A549 (cell line): ENCODE results near the gene PSME3IP1. TPM values are rescaled to one million over a fixed set of nuclear protein-coding genes. Genes with fewer than 3 reads are reported as not detected.

Experiments used
- ATAC-seq, 2 experiments: fragments of 200-7000 bp in 1 of 2; fragments of >200 bp in 1 of 2; cut with Nextera tagmentation in 1 of 2; cut with Tn5 transposase in 1 of 2; 3 replicates each; pipeline versions ENCODE4 v1.8.0 to v1.9.1; 2018 to 2020; ENCODE audit warnings: mild to moderate bottlenecking in 1 of 2, moderate library complexity in 1 of 2
- CTCF ChIA-PET: fragments of 300-600 bp; sonication (Branson Sonifier 250); formaldehyde crosslinking; extraction: SDS; loops from one replicate; lab custom pipeline; 2021; ENCODE audit warnings: antibody characterized with exemption, inconsistent platforms; lab: Yijun Ruan, JAX
- POLR2A ChIA-PET: fragments of 350-600 bp; formaldehyde crosslinking; extraction: SDS; loops from one replicate; lab custom pipeline; 2021; ENCODE audit warnings: antibody characterized with exemption, inconsistent platforms; lab: Yijun Ruan, JAX
- DNase-seq, 2 experiments: peaks; one replicate each; pipeline versions ENCODE4 v3.0.0 to v3.0.0-alpha.2; 2011 to 2016; ENCODE audit warnings: low read depth in 1 of 2, low spot score in 1 of 2
- FAIRE-seq: peaks from 2 replicates; lab custom pipeline; 2011; peaks lifted over from hg19 to GRCh38; lab: Jason Lieb, UNC
- H3K27ac ChIP-seq, 2 experiments: fragments of >200 bp; sonication (Bioruptor Twin); formaldehyde crosslinking; 3 replicates each; pipeline ENCODE4 v1.5.1; 2016 to 2017
- H3K4me1 ChIP-seq: fragments of >200 bp; sonication (Bioruptor Twin); formaldehyde crosslinking; 3 replicates; pipeline ENCODE4 v1.6.1; 2016
- H3K4me2 ChIP-seq: fragments of >200 bp; sonication (Bioruptor Twin); formaldehyde crosslinking; 3 replicates; pipeline ENCODE4 v1.6.1; 2016
- H3K4me3 ChIP-seq: fragments of >200 bp; sonication (Bioruptor Twin); formaldehyde crosslinking; 3 replicates; pipeline ENCODE4 v1.5.1; 2016
- H3K9me3 ChIP-seq: fragments of >200 bp; sonication (Bioruptor Twin); formaldehyde crosslinking; 3 replicates; pipeline ENCODE4 v1.6.1; 2016
- CBX2 ChIP-seq: fragments of 200-600 bp; sonication (generic); IDR thresholded peaks from 2 replicates; pipeline ENCODE4 v1.6.1; 2016; ENCODE audit warnings: low read depth, mild to moderate bottlenecking, borderline replicate concordance
- CBX8 ChIP-seq: fragments of 200-600 bp; sonication (generic); IDR thresholded peaks from 2 replicates; pipeline ENCODE4 v1.6.1; 2016
- EHF ChIP-seq: fragments of 250-450 bp; sonication (Bioruptor Pico); IDR thresholded peaks from 2 replicates; pipeline ENCODE4 v1.5.0; 2020; ENCODE audit warnings: mild to moderate bottlenecking
- EP300 ChIP-seq, 2 experiments: fragments of >200 bp; sonication (Bioruptor Twin); formaldehyde crosslinking; IDR thresholded peaks; 2 replicates in 1 of 2; 3 replicates in 1 of 2; pipeline ENCODE4 v1.6.1; 2016 to 2017
- ESRRA ChIP-seq: fragments of 150-350 bp; IDR thresholded peaks from 2 replicates; pipeline ENCODE4 v1.6.1; 2014; ENCODE audit warnings: mild to moderate bottlenecking, low read length, borderline replicate concordance
- FOSL2 ChIP-seq, 2 experiments: fragments of 450-650 bp in 1 of 2; fragments of >200 bp in 1 of 2; sonication (Bioruptor Twin) in 1 of 2; formaldehyde crosslinking; IDR thresholded peaks; 2 replicates each; pipeline versions ENCODE4 v1.5.0 to v1.6.1; 2016 to 2020; ENCODE audit warnings: mild to moderate bottlenecking in 1 of 2, moderate library complexity in 1 of 2
- GATA3 ChIP-seq: IDR thresholded peaks from 2 replicates; pipeline ENCODE4 v1.6.1; 2012; ENCODE audit warnings: borderline replicate concordance
- HDAC2 ChIP-seq: fragments of 200-600 bp; sonication (generic); IDR thresholded peaks from 2 replicates; pipeline ENCODE4 v1.6.1; 2016
- HEYL ChIP-seq: fragments of 250-450 bp; sonication (Bioruptor Pico); IDR thresholded peaks from 2 replicates; pipeline ENCODE4 v1.8.0; 2021; ENCODE audit warnings: mild to moderate bottlenecking, moderate library complexity
- HOXB13 ChIP-seq: fragments of 250-450 bp; sonication (Bioruptor Pico); IDR thresholded peaks from 2 replicates; pipeline ENCODE4 v1.5.0; 2020; ENCODE audit warnings: low read depth, mild to moderate bottlenecking, moderate library complexity
- JUN ChIP-seq, 2 experiments: fragments of >200 bp; sonication (Bioruptor Twin); formaldehyde crosslinking; IDR thresholded peaks; 2 replicates in 1 of 2; 3 replicates in 1 of 2; pipeline ENCODE4 v1.6.1; 2016 to 2017
- JUNB ChIP-seq: fragments of >200 bp; sonication (Bioruptor Twin); formaldehyde crosslinking; IDR thresholded peaks from 2 replicates; pipeline ENCODE4 v1.6.1; 2016
- KDM1A ChIP-seq: fragments of 200-600 bp; sonication (generic); IDR thresholded peaks from 2 replicates; pipeline ENCODE4 v1.6.1; 2016; ENCODE audit warnings: low read depth, mild to moderate bottlenecking
- MAFK ChIP-seq: fragments of 450-650 bp; IDR thresholded peaks from 2 replicates; pipeline ENCODE4 v1.6.1; 2014; ENCODE audit not compliant: partially characterized antibody
- MAZ ChIP-seq: fragments of 150-350 bp; IDR thresholded peaks from 2 replicates; pipeline ENCODE4 v1.6.1; 2014; ENCODE audit warnings: antibody characterized with exemption, low read depth, low read length, borderline replicate concordance
- PHF8 ChIP-seq: fragments of 200-600 bp; sonication (generic); IDR thresholded peaks from 2 replicates; pipeline ENCODE4 v1.6.1; 2016; ENCODE audit warnings: low read depth, mild to moderate bottlenecking, antibody characterized with exemption, moderate library complexity, borderline replicate concordance
- POLR2AphosphoS2 ChIP-seq: conservative IDR thresholded peaks from 2 replicates; pipeline ENCODE4 v1.6.1; 2012; ENCODE audit warnings: low read length, improper control_type of control experiment, inconsistent platforms
- RCOR1 ChIP-seq: fragments of 150-350 bp; IDR thresholded peaks from 2 replicates; pipeline ENCODE4 v1.6.1; 2014; ENCODE audit warnings: antibody characterized with exemption, low read length, low read depth
- RFX5 ChIP-seq: fragments of 450-650 bp; IDR thresholded peaks from 2 replicates; pipeline ENCODE4 v1.7.1; 2014; ENCODE audit warnings: antibody characterized with exemption, mild to moderate bottlenecking, moderate library complexity
- SMC3 ChIP-seq: fragments of >200 bp; sonication (Bioruptor Twin); formaldehyde crosslinking; IDR thresholded peaks from 3 replicates; pipeline ENCODE4 v1.6.1; 2018; ENCODE audit warnings: inconsistent platforms
- ZFP36 ChIP-seq: fragments of 450-650 bp; IDR thresholded peaks from 2 replicates; pipeline ENCODE4 v1.6.1; 2014; ENCODE audit warnings: borderline replicate concordance; ENCODE audit not compliant: partially characterized antibody
- WGBS: methylation state at CpG from one replicate; pipeline ENCODE4 v1.1.6; 2017; ENCODE audit errors: missing lambda C conversion rate; 5-methylcytosine and 5-hydroxymethylcytosine counted together
- polyA plus RNA-seq, 4 experiments: library from polyadenylated mRNA; depleted of rRNA in 3 of 4; stranded (reverse); fragments of >200 nt; fragmentation: RNase III in 1 of 4; extraction: RNeasy Plus Mini Kit Qiagen cat#74134 plus additional on column Dnase treatment in 1 of 4; gene quantifications; 2 replicates in 3 of 4; 3 replicates in 1 of 4; pipeline ENCODE4 v1.2.3, GENCODE V29; 2011 to 2017
- TF ChIP-seq, protein P1 (sequence below): fragments of 150-350 bp; IDR thresholded peaks from 2 replicates; pipeline ENCODE4 v1.6.1; 2014; ENCODE audit warnings: low read depth, mild to moderate bottlenecking, low read length
- TF ChIP-seq, protein P2 (sequence below): fragments of >200 bp; sonication (Bioruptor Twin); formaldehyde crosslinking; IDR thresholded peaks from 2 replicates; pipeline ENCODE4 v1.6.1; 2016
- TF ChIP-seq, protein P3 (sequence below): fragments of 450-650 bp; IDR thresholded peaks from 2 replicates; pipeline ENCODE4 v1.6.1; 2014; ENCODE audit warnings: antibody characterized with exemption
- TF ChIP-seq, protein P4 (sequence below): fragments of >200 bp; sonication (Bioruptor Twin); formaldehyde crosslinking; IDR thresholded peaks from 3 replicates; pipeline ENCODE4 v1.6.1; 2016
- TF ChIP-seq, protein P5 (sequence below): IDR thresholded peaks from 2 replicates; pipeline ENCODE4 v1.6.1; 2012; ENCODE audit warnings: low read depth, borderline replicate concordance

PSME3IP1 gene
- polyA plus RNA-seq, 2 of the 4 experiments (the other 2 are of a cell fraction): 155 to 159 TPM

DNA sequence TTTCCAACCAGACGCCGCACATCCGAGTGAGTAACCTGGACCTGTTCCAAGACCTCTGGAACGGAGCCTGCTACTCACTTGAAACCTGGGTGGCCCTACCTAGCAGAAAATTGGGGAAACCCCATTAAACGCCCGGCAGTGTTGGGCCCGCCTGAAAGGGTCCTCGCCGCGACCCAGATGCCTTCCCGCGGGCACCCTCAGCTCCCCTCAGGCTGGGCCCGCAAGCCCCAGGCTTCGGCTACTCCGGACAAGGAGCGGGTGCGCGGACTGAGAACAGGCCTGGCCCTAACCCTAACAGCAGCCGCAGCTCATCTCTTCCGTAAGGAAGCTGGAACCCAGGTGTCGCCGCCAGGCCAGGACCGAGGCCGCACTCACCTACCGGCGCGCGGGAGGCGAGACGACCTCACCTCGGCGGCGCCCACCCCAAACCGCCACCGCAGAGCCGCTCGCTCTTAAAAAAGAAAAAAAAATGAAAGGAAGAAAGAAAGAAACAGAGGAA, 344 bp downstream of the PSME3IP1 start (continued):
- TF ChIP-seq, protein P1, sequence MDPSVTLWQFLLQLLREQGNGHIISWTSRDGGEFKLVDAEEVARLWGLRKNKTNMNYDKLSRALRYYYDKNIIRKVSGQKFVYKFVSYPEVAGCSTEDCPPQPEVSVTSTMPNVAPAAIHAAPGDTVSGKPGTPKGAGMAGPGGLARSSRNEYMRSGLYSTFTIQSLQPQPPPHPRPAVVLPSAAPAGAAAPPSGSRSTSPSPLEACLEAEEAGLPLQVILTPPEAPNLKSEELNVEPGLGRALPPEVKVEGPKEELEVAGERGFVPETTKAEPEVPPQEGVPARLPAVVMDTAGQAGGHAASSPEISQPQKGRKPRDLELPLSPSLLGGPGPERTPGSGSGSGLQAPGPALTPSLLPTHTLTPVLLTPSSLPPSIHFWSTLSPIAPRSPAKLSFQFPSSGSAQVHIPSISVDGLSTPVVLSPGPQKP: no peak
- peak; percentile 87 for TF ChIP-seq PHF8
- TF ChIP-seq POLR2AphosphoS2: no peak
- peak in 1 of 2 experiments; percentile 36; a peak in 1 of 5 replicates for TF ChIP-seq JUN (IDR thresholded peaks at IDR 0.05)
- TF ChIP-seq, protein P2, sequence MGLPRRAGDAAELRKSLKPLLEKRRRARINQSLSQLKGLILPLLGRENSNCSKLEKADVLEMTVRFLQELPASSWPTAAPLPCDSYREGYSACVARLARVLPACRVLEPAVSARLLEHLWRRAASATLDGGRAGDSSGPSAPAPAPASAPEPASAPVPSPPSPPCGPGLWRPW: no peak
- no peak for TF ChIP-seq JUNB
- no peak for TF ChIP-seq KDM1A
- TF ChIP-seq CBX8: no peak
- no peak for TF ChIP-seq EHF
- no peak for TF ChIP-seq EP300 (IDR thresholded peaks at IDR 0.05)
- TF ChIP-seq SMC3: no peak
- TF ChIP-seq, protein P3, sequence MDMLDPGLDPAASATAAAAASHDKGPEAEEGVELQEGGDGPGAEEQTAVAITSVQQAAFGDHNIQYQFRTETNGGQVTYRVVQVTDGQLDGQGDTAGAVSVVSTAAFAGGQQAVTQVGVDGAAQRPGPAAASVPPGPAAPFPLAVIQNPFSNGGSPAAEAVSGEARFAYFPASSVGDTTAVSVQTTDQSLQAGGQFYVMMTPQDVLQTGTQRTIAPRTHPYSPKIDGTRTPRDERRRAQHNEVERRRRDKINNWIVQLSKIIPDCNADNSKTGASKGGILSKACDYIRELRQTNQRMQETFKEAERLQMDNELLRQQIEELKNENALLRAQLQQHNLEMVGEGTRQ: no peak
- TF ChIP-seq CBX2: no peak
- TF ChIP-seq RFX5: no peak
- TF ChIP-seq ZFP36: no peak
- TF ChIP-seq, protein P4, sequence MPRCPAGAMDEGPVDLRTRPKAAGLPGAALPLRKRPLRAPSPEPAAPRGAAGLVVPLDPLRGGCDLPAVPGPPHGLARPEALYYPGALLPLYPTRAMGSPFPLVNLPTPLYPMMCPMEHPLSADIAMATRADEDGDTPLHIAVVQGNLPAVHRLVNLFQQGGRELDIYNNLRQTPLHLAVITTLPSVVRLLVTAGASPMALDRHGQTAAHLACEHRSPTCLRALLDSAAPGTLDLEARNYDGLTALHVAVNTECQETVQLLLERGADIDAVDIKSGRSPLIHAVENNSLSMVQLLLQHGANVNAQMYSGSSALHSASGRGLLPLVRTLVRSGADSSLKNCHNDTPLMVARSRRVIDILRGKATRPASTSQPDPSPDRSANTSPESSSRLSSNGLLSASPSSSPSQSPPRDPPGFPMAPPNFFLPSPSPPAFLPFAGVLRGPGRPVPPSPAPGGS: 0 out of 3 replicates have a peak, but pooled peaks have one; percentile 14
- TF ChIP-seq GATA3: no peak
- TF ChIP-seq HDAC2: no peak
- TF ChIP-seq FOSL2 (IDR thresholded peaks at IDR 0.05): no peak
- TF ChIP-seq FOSL2 (CRISPR knock-in tag; IDR thresholded peaks at IDR 0.05): 0 out of 2 replicates have a peak, but pooled peaks have one; percentile 18
- no peak for TF ChIP-seq HEYL (CRISPR knock-in tag)
- TF ChIP-seq, protein P5, sequence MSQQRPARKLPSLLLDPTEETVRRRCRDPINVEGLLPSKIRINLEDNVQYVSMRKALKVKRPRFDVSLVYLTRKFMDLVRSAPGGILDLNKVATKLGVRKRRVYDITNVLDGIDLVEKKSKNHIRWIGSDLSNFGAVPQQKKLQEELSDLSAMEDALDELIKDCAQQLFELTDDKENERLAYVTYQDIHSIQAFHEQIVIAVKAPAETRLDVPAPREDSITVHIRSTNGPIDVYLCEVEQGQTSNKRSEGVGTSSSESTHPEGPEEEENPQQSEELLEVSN: peak; percentile 57; the same call in 1 of the 2 replicates

DNA sequence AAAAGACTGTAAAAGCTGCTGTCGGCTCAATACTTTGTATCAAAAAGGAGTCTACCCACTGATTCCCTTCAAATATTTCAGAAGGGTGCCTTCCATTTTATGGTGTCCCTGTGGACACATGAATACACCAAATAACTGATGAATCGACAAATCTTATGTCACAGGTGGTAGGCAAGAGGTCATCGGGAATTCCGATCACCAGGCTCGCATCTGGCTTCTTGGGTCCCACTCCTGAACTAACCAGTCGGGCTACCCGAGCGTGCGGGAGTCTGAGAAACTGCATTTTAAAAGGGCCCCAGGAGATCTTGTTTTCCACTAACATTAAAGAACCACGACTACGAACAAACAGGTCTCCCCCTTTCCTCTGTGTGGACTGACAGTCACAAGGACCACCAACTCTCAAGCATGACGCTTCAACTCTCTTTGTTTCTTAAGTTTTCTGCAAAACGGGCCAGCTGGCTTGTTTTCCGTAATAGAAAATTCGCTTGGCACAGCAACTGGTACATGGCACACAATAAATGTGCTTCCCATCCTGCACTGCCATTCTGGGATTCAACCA, 873 bp downstream of the PSME3IP1 start:
- no peaks in the 10 kb centered on the region for H3K9me3 ChIP-seq
- no peak for DNase-seq
- WGBS: 21% methylated on average over 15 of the region's 15 CpGs
- H3K4me1 ChIP-seq: peaks cover 12% of the 10 kb centered on the region; the same call in 2 of the 3 replicates
- peak overlapping the region; percentile 80 to 91 for H3K27ac ChIP-seq
- peak overlapping the region; percentile 95 for H3K4me2 ChIP-seq
- FAIRE-seq: no peak
- ChIA-PET POLR2A (interaction anchor here (1.0 to 1.4 kb wide), 5 partner anchors 9 to 115 kb away, joined by 3 to 9 read pairs (median 5); partner anchors contain the start of genes ARL2BP and CPNE2), CTCF (interaction anchor here (1.3 to 2.1 kb wide), 4 partner anchors 10 to 232 kb away, joined by 3 to 4 read pairs (median 4); partner anchors contain the start of gene ARL2BP)
- no peak for ATAC-seq
- H3K4me3 ChIP-seq: peak overlapping the region; percentile 88
- TF ChIP-seq ESRRA: no peak
- no peak for TF ChIP-seq HOXB13 (CRISPR knock-in tag)
- TF ChIP-seq MAFK: peak; percentile 88
- no peak for TF ChIP-seq RCOR1
- TF ChIP-seq, protein P2: no peak
- no peak for TF ChIP-seq MAZ
